IMR-90 (cell line): Measurements from ENCODE around the gene FAM171A1. TPM values are rescaled to one million over a fixed set of nuclear protein-coding genes. Genes with fewer than 3 reads are reported as not detected.
"Not testable (repeated sequence)": the region's sequence is repeated elsewhere in the genome, so short reads cannot be mapped to it uniquely, and the experiment has no call there.

Experiments used
- ATAC-seq: fragments of 200-7000 bp; cut with Tn5 transposase; 2 replicates; pipeline ENCODE4 v1.9.1; 2020; ENCODE audit warnings: low read depth, mild to moderate bottlenecking, moderate library complexity
- BruUV-seq: library from RNA; stranded (reverse); fragments of 400-500 nt; replicated peaks from 2 replicates; lab custom pipeline; 2021; lab: Mats Ljungman, UMichigan
- CTCF ChIA-PET: fragments of 300-600 bp; formaldehyde crosslinking; extraction: SDS; loops from one replicate; lab custom pipeline; 2021; ENCODE audit warnings: antibody characterized with exemption; lab: Yijun Ruan, JAX
- POLR2A ChIA-PET: fragments of 300-600 bp; sonication (Branson Sonifier 250); formaldehyde crosslinking; loops from one replicate; lab custom pipeline; 2022; ENCODE audit warnings: antibody characterized with exemption; ENCODE audit not compliant: unreplicated experiment; lab: Charles Lee
- DNase-seq: peaks from one replicate; pipeline ENCODE4 v3.0.0; 2013
- H2AFZ ChIP-seq: replicated peaks from 2 replicates; pipeline ENCODE3; 2013; ENCODE audit warnings: low read length, mild to moderate bottlenecking; ENCODE audit not compliant: poor library complexity
- H2AK5ac ChIP-seq: 2 replicates; pipeline ENCODE4 v1.6.1; 2013; ENCODE audit warnings: low read depth, low read length, inconsistent platforms
- H2AK9ac ChIP-seq: replicated peaks from 2 replicates; pipeline ENCODE3; 2013; ENCODE audit warnings: mild to moderate bottlenecking, low read depth, low read length, moderate library complexity; ENCODE audit not compliant: poor library complexity
- H2BK120ac ChIP-seq: 2 replicates; pipeline ENCODE4 v1.6.1; 2013; ENCODE audit warnings: low read depth, low read length, inconsistent platforms
- H2BK15ac ChIP-seq: 3 replicates; pipeline ENCODE4 v1.6.1; 2013; ENCODE audit warnings: low read depth, low read length, inconsistent platforms
- H2BK20ac ChIP-seq: 2 replicates; pipeline ENCODE4 v1.6.1; 2013; ENCODE audit warnings: low read depth, mild to moderate bottlenecking, inconsistent platforms, low read length, moderate library complexity
- H2BK5ac ChIP-seq: 2 replicates; pipeline ENCODE4 v1.6.1; 2013; ENCODE audit warnings: mild to moderate bottlenecking, low read depth, low read length, inconsistent platforms; ENCODE audit not compliant: poor library complexity, severe bottlenecking
- H3K14ac ChIP-seq: replicated peaks from 2 replicates; pipeline ENCODE4 v1.6.1; 2013; ENCODE audit warnings: low read depth, low read length, inconsistent platforms
- H3K18ac ChIP-seq: 2 replicates; pipeline ENCODE4 v1.6.1; 2013; ENCODE audit warnings: low read depth, low read length, control low read depth
- H3K23ac ChIP-seq: 2 replicates; pipeline ENCODE4 v1.6.1; 2013; ENCODE audit warnings: low read depth, low read length, inconsistent platforms
- H3K27ac ChIP-seq: 2 replicates; pipeline ENCODE4 v1.5.1; 2013; ENCODE audit warnings: mild to moderate bottlenecking, control low read depth, low read length; ENCODE audit not compliant: insufficient read depth
- H3K27me3 ChIP-seq: 2 replicates; pipeline ENCODE4 v1.6.1; 2013; ENCODE audit warnings: low read length; ENCODE audit not compliant: control insufficient read depth, insufficient read depth
- H3K36me3 ChIP-seq: 2 replicates; pipeline ENCODE4 v1.6.1; 2013; ENCODE audit warnings: low read length, mixed read lengths; ENCODE audit not compliant: control insufficient read depth, insufficient read depth
- H3K4ac ChIP-seq: 2 replicates; pipeline ENCODE4 v1.6.1; 2013; ENCODE audit warnings: low read depth, low read length, inconsistent platforms
- H3K4me1 ChIP-seq: 2 replicates; pipeline ENCODE4 v1.6.1; 2013; ENCODE audit warnings: low read length, mixed read lengths; ENCODE audit not compliant: control insufficient read depth, insufficient read depth
- H3K4me2 ChIP-seq: 2 replicates; pipeline ENCODE4 v1.6.1; 2013; ENCODE audit warnings: low read depth, mild to moderate bottlenecking, control low read depth, low read length, moderate library complexity
- H3K4me3 ChIP-seq: 2 replicates; pipeline ENCODE4 v1.5.1; 2013; ENCODE audit warnings: low read depth, mild to moderate bottlenecking, control low read depth, low read length, moderate library complexity; ENCODE audit not compliant: insufficient read depth
- H3K56ac ChIP-seq: 2 replicates; pipeline ENCODE4 v1.6.1; 2013; ENCODE audit warnings: low read length, inconsistent platforms; ENCODE audit not compliant: insufficient read depth; ENCODE audit errors: extremely low read depth
- H3K79me1 ChIP-seq, 2 experiments: 2 replicates each; pipeline ENCODE4 v1.6.1; 2013; ENCODE audit warnings: low read length in 2 of 2, inconsistent platforms in 1 of 2, low read depth in 1 of 2
- H3K9ac ChIP-seq: 2 replicates; pipeline ENCODE4 v1.6.1; 2013; ENCODE audit warnings: low read depth, low read length, control low read depth
- H3K9me1 ChIP-seq: 2 replicates; pipeline ENCODE4 v1.6.1; 2013; ENCODE audit warnings: low read length, inconsistent platforms; ENCODE audit not compliant: insufficient read depth
- H3K9me3 ChIP-seq: 2 replicates; pipeline ENCODE4 v1.6.1; 2013; ENCODE audit warnings: low read length; ENCODE audit not compliant: control insufficient read depth, insufficient read depth
- H4K20me1 ChIP-seq: 2 replicates; pipeline ENCODE4 v1.6.1; 2013; ENCODE audit warnings: low read length, inconsistent platforms; ENCODE audit not compliant: insufficient read depth
- H4K5ac ChIP-seq: 2 replicates; pipeline ENCODE4 v1.6.1; 2013; ENCODE audit warnings: mild to moderate bottlenecking, low read depth, low read length, control low read depth
- H4K8ac ChIP-seq, 2 experiments: 2 replicates each; pipeline ENCODE4 v1.6.1; 2013; ENCODE audit warnings: low read depth in 2 of 2, low read length in 2 of 2, control low read depth in 1 of 2, inconsistent platforms in 1 of 2
- H4K91ac ChIP-seq: 2 replicates; pipeline ENCODE4 v1.6.1; 2013; ENCODE audit warnings: low read depth, low read length, inconsistent platforms; ENCODE audit not compliant: insufficient read depth
- WGBS, 2 experiments: methylation state at CpG; one replicate each; pipeline versions ENCODE4 v1.1.5 to v1.1.7; 2013; ENCODE audit warnings: missing lambda C conversion rate in 2 of 2; ENCODE audit not compliant: insufficient read length in 1 of 2; ENCODE audit errors: extremely low coverage in 2 of 2; 5-methylcytosine and 5-hydroxymethylcytosine counted together
- dilution Hi-C: fragments of 300-500 bp; cut with HindIII; formaldehyde crosslinking; loops from one replicate; pipeline ENCODE4 v1.14.3; 2018; ENCODE audit warnings: low sequenced_read_pairs; ENCODE audit not compliant: unreplicated experiment
- in situ Hi-C: fragments of 300-500 bp; cut with MboI; formaldehyde crosslinking; loops from 3 replicates; pipeline ENCODE4 v1.14.3; 2019; ENCODE audit warnings: low sequenced_read_pairs, inconsistent platforms, mixed read lengths
- intact Hi-C: fragments of 100-400 bp; cut with micrococcal nuclease; formaldehyde crosslinking; loops from 2 replicates; pipeline ENCODE4 v1.10.0; 2022
- polyA plus RNA-seq, 3 experiments: library from polyadenylated mRNA; depleted of rRNA; stranded (reverse); fragments of >200 nt; gene quantifications; 2 replicates each; pipeline ENCODE4 v1.2.3, GENCODE V29; 2012; ENCODE audit warnings: low replicate concordance in 1 of 3
- total RNA-seq: library from RNA; depleted of rRNA; stranded (reverse); fragments of >200 nt; gene quantifications from 2 replicates; pipeline ENCODE4 v1.2.3, GENCODE V29; 2012

FAM171A1 gene
- total and polyA plus RNA-seq, 2 of the 4 experiments (the other 2 are of a cell fraction) = 20.3 to 30.6 TPM

DNA sequence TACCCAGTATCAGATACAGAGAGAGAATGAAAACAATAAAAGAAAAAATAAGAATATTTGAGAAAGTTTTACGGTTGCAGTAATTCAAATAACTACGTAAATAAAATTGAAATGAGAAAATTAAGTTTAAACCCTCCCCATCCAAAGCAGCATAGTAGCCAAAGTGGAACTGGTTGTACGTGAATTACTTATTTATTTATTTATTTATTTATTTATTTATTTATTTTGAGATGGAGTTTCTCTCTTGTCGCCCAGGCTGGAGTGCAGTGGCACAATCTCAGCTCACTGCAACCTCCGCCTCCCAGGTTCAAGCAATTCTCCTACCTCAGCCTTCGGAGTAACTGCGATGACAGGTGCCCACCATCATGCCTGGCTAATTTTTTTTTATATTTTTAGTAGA is 17.1 kb upstream of the FAM171A1 start:
- H3K23ac ChIP-seq, H3K4me3 ChIP-seq, H3K9ac ChIP-seq, dilution Hi-C loops, H4K20me1 ChIP-seq, POLR2A ChIA-PET, H2AK9ac ChIP-seq, ATAC-seq, H3K9me3 ChIP-seq, BruUV-seq, H3K4ac ChIP-seq, H3K9me1 ChIP-seq, H3K79me1 ChIP-seq, H3K27ac ChIP-seq, H4K8ac ChIP-seq, H4K91ac ChIP-seq, H2BK5ac ChIP-seq, H2BK20ac ChIP-seq, H3K4me1 ChIP-seq, H3K4me2 ChIP-seq, H3K56ac ChIP-seq, H4K5ac ChIP-seq, DNase-seq, H3K14ac ChIP-seq, H2BK15ac ChIP-seq, H2AFZ ChIP-seq, H3K36me3 ChIP-seq, H2BK120ac ChIP-seq, H3K18ac ChIP-seq, H2AK5ac ChIP-seq, intact Hi-C loops, in situ Hi-C loops: not testable (repeated sequence)
- CTCF ChIA-PET = interaction anchor here (1.0 kb wide), 1 partner anchor 17 kb away, joined by 6 read pairs; the partner anchor contains the start of gene FAM171A1
- WGBS, 2 experiments = 100% methylated on average over 2 of the region's 7 CpGs; no CpG with 5 or more reads in 1 of the 2 experiments
- H3K27me3 ChIP-seq = peaks cover 21% of the 10 kb centered on the region
